ENCODE data around the gene RBBP5. TPM values are rescaled to one million over a fixed set of nuclear protein-coding genes. Genes with fewer than 3 reads are reported as not detected.
"Not testable (repeated sequence)": the region's sequence is repeated elsewhere in the genome, so short reads cannot be mapped to it uniquely, and the experiment has no call there.

The RBBP5 gene
- 24.0 and 27.2 TPM in 2 replicates for total RNA-seq

- peaks cover 34% of the 10 kb centered on the region for H3K4me1 Mint-ChIP-seq
- intact Hi-C loops (cut with micrococcal nuclease): loop anchor here (1.0 to 5.0 kb wide), 7 partner anchors 19 to 1260 kb away; partner anchors contain the start of genes DSTYK and SNRPE
- H3K27ac Mint-ChIP-seq: peak within 1 kb of the TSS; percentile 98
- H3K9me3 Mint-ChIP-seq: no peaks in the 10 kb centered on the region
- H3K36me3 Mint-ChIP-seq (ENCODE audit: low read depth): peaks cover 14% of the 10 kb centered on the region
- no peaks in the 10 kb centered on the region for H3K27me3 Mint-ChIP-seq
- peak within 1 kb of the TSS; percentile 98 for H3K4me3 Mint-ChIP-seq
- peak; percentile 98 for DNase-seq
These were observed at the start of gene RBBP5 for GRCh38 chr1:205121660-205122488. Gene RBBP5, minus strand, starts transcription at chr1:205121978. Its CDS starts 105 bp downstream, at chr1:205121873.

GRCh38 chr1:205171369-205171768 is 49.6 kb upstream of the RBBP5 start:
- DNase-seq: peak; percentile 72
- intact Hi-C loops (cut with micrococcal nuclease): loop anchor here (5.0 kb wide), 1 partner anchor 41 kb away; the partner anchor contains the start of gene DSTYK
- peak overlapping the region; percentile 21 for H3K27ac Mint-ChIP-seq
- H3K4me3 Mint-ChIP-seq: peak overlapping the region; percentile 24
- H3K27me3 Mint-ChIP-seq: no peaks in the 10 kb centered on the region
- H3K4me1 Mint-ChIP-seq: peaks cover 17% of the 10 kb centered on the region
- no peaks in the 10 kb centered on the region for H3K9me3 Mint-ChIP-seq
- peaks cover 48% of the 10 kb centered on the region for H3K36me3 Mint-ChIP-seq (ENCODE audit: low read depth)

GRCh38 chr1:205170532-205171269 is 48.9 kb upstream of the RBBP5 start:
- peak overlapping the region; percentile 24 for H3K4me3 Mint-ChIP-seq
- H3K4me1 Mint-ChIP-seq: peaks cover 15% of the 10 kb centered on the region
- peaks cover 47% of the 10 kb centered on the region for H3K36me3 Mint-ChIP-seq (ENCODE audit: low read depth)
- H3K27me3 Mint-ChIP-seq: no peaks in the 10 kb centered on the region
- peak overlapping the region; percentile 21 for H3K27ac Mint-ChIP-seq
- no peaks in the 10 kb centered on the region for H3K9me3 Mint-ChIP-seq
- intact Hi-C loops (cut with micrococcal nuclease): loop anchor here (5.0 kb wide), 1 partner anchor 42 kb away; the partner anchor contains the start of gene DSTYK
- DNase-seq: no peak

GRCh38 chr1:205169248-205169647 is 47.5 kb upstream of the RBBP5 start:
- Mint-ChIP-seq H3K27ac (no peak overlapping the region), H3K27me3 (no peaks in the 10 kb centered on the region), H3K4me1 (peaks cover 18% of the 10 kb centered on the region), H3K4me3 (no peak overlapping the region), H3K36me3 (ENCODE audit: low read depth) (peaks cover 55% of the 10 kb centered on the region), H3K9me3 (no peaks in the 10 kb centered on the region)
- no peak for DNase-seq
- intact Hi-C loops (cut with micrococcal nuclease): no loop called here

- peaks cover 63% of the 10 kb centered on the region for H3K36me3 Mint-ChIP-seq (ENCODE audit: low read depth)
- H3K4me1 Mint-ChIP-seq: peaks cover 24% of the 10 kb centered on the region
- no peaks in the 10 kb centered on the region for H3K9me3 Mint-ChIP-seq
These were observed 46.5 kb upstream of the RBBP5 start for GRCh38 chr1:205168291-205168690.

GRCh38 chr1:205162301-205162700 is 40.5 kb upstream of the RBBP5 start:
- intact Hi-C loops (cut with micrococcal nuclease): no loop called here
- Mint-ChIP-seq H3K27me3 (no peaks in the 10 kb centered on the region), H3K4me3 (no peak overlapping the region), H3K9me3 (no peaks in the 10 kb centered on the region), H3K36me3 (ENCODE audit: low read depth) (peaks cover 80% of the 10 kb centered on the region), H3K27ac (no peak overlapping the region), H3K4me1 (peaks cover 13% of the 10 kb centered on the region)
- DNase-seq: no peak

More at GRCh38 chr1:205168291-205168690, 46.5 kb upstream of the RBBP5 start:
- Mint-ChIP-seq H3K27ac (peak overlapping the region; percentile 3), H3K4me3 (no peak overlapping the region), H3K27me3 (no peaks in the 10 kb centered on the region)
- DNase-seq: no peak
- intact Hi-C loops (cut with micrococcal nuclease): no loop called here

- no peaks in the 10 kb centered on the region for H3K27me3 Mint-ChIP-seq
- H3K4me3 Mint-ChIP-seq: no peak overlapping the region
- no peak for DNase-seq
- H3K9me3 Mint-ChIP-seq: peaks cover 12% of the 10 kb centered on the region
- H3K4me1 Mint-ChIP-seq: peaks cover 13% of the 10 kb centered on the region
- peaks cover 86% of the 10 kb centered on the region for H3K36me3 Mint-ChIP-seq (ENCODE audit: low read depth)
- no peak overlapping the region for H3K27ac Mint-ChIP-seq
- intact Hi-C loops (cut with micrococcal nuclease): no loop called here
These were observed 39.3 kb upstream of the RBBP5 start for GRCh38 chr1:205161076-205161475.

- Mint-ChIP-seq H3K4me3 (no peak overlapping the region), H3K9me3 (peaks cover 19% of the 10 kb centered on the region), H3K36me3 (ENCODE audit: low read depth) (peaks cover 91% of the 10 kb centered on the region), H3K27ac (no peak overlapping the region), H3K27me3 (no peaks in the 10 kb centered on the region), H3K4me1 (peaks cover 4% of the 10 kb centered on the region)
- DNase-seq: no peak
- intact Hi-C loops (cut with micrococcal nuclease): no loop called here
These were observed 36.4 kb upstream of the RBBP5 start for GRCh38 chr1:205158048-205158616.

GRCh38 chr1:205155665-205156377 is 34.0 kb upstream of the RBBP5 start:
- H3K4me3 Mint-ChIP-seq; H3K27ac Mint-ChIP-seq; intact Hi-C loops (cut with micrococcal nuclease): not testable (repeated sequence)

GRCh38 chr1:205152505-205152904 is 30.7 kb upstream of the RBBP5 start:
- H3K9me3 Mint-ChIP-seq: peaks cover 19% of the 10 kb centered on the region
- H3K27ac Mint-ChIP-seq: no peak overlapping the region
- intact Hi-C loops (cut with micrococcal nuclease): no loop called here
- H3K4me3 Mint-ChIP-seq: no peak overlapping the region
- no peaks in the 10 kb centered on the region for H3K27me3 Mint-ChIP-seq
- DNase-seq: no peak
- no peaks in the 10 kb centered on the region for H3K4me1 Mint-ChIP-seq
- peaks cover 75% of the 10 kb centered on the region for H3K36me3 Mint-ChIP-seq (ENCODE audit: low read depth)

More at GRCh38 chr1:205155665-205156377, 34.0 kb upstream of the RBBP5 start:
- H3K9me3 Mint-ChIP-seq: peaks cover 19% of the 10 kb centered on the region
- not testable (repeated sequence) for DNase-seq, H3K27me3 Mint-ChIP-seq, H3K4me1 Mint-ChIP-seq
- H3K36me3 Mint-ChIP-seq (ENCODE audit: low read depth): peaks cover 84% of the 10 kb centered on the region

GRCh38 chr1:205150651-205151428 is 29.1 kb upstream of the RBBP5 start:
- intact Hi-C loops (cut with micrococcal nuclease): no loop called here
- Mint-ChIP-seq H3K27me3 (no peaks in the 10 kb centered on the region), H3K4me3 (no peak overlapping the region), H3K27ac (no peak overlapping the region), H3K9me3 (peaks cover 5% of the 10 kb centered on the region), H3K4me1 (no peaks in the 10 kb centered on the region), H3K36me3 (ENCODE audit: low read depth) (peaks cover 68% of the 10 kb centered on the region)
- DNase-seq: no peak

- Mint-ChIP-seq H3K27ac (no peak overlapping the region), H3K9me3 (no peaks in the 10 kb centered on the region), H3K27me3 (no peaks in the 10 kb centered on the region), H3K4me3 (no peak overlapping the region), H3K4me1 (no peaks in the 10 kb centered on the region), H3K36me3 (ENCODE audit: low read depth) (peaks cover 38% of the 10 kb centered on the region)
- DNase-seq: no peak
- intact Hi-C loops (cut with micrococcal nuclease): no loop called here
These were observed 25.5 kb upstream of the RBBP5 start for GRCh38 chr1:205147191-205147835.

Data from activated CD4-positive, alpha-beta T cell treated with anti-CD3 and anti-CD28 coated beads, Interleukin-2, amount 10 ng/mL, durations not matched to agents 24 days and 14 days (primary cell).